GM21390 (cell line): Measurements from ENCODE around the gene CXCR5.
"Not testable (repeated sequence)": the region's sequence is repeated elsewhere in the genome, so short reads cannot be mapped to it uniquely, and the experiment has no call there.

Experiments
- ATAC-seq: cut with Tn5 transposase; IDR thresholded peaks from one replicate; pipeline ENCODE4 v1.9.1; 2021; ENCODE audit not compliant: unreplicated experiment

Gene CXCR5

GRCh38 chr11:118883368-118884071, at the start of gene CXCR5:
CXCR5 (plus strand) TSS chr11:118883892; CDS start chr11:118883942, 50 bp downstream.
- peak; percentile 59 for ATAC-seq

GRCh38 chr11:118834427-118835028, 49.2 kb upstream of the CXCR5 start:
- ATAC-seq = no peak

GRCh38 chr11:118837868-118838267, 45.8 kb upstream of the CXCR5 start:
- no peak for ATAC-seq

- ATAC-seq = peak; percentile 74
Measured at GRCh38 chr11:118838905-118839553, 44.7 kb upstream of the CXCR5 start.

- peak; percentile 36 for ATAC-seq
Measured at GRCh38 chr11:118841469-118842242, 42.0 kb upstream of the CXCR5 start.

- no peak for ATAC-seq
Measured at GRCh38 chr11:118842369-118842768, 41.3 kb upstream of the CXCR5 start.

GRCh38 chr11:118842843-118843242, 40.8 kb upstream of the CXCR5 start:
- not testable (repeated sequence) for ATAC-seq

- no peak for ATAC-seq
Measured at GRCh38 chr11:118843565-118843964, 40.1 kb upstream of the CXCR5 start.

- ATAC-seq = no peak
Measured at GRCh38 chr11:118845369-118845768, 38.3 kb upstream of the CXCR5 start.

GRCh38 chr11:118846181-118846935, 37.3 kb upstream of the CXCR5 start:
- ATAC-seq = no peak

- no peak for ATAC-seq
Measured at GRCh38 chr11:118849825-118850224, 33.9 kb upstream of the CXCR5 start.

- peak; percentile 57 for ATAC-seq
Measured at GRCh38 chr11:118851970-118852369, 31.7 kb upstream of the CXCR5 start.

GRCh38 chr11:118853678-118854077, 30.0 kb upstream of the CXCR5 start:
- no peak for ATAC-seq

GRCh38 chr11:118856314-118856713, 27.4 kb upstream of the CXCR5 start:
- ATAC-seq = no peak

- no peak for ATAC-seq
Measured at GRCh38 chr11:118857385-118857784, 26.3 kb upstream of the CXCR5 start.

GRCh38 chr11:118859973-118860372, 23.7 kb upstream of the CXCR5 start:
- ATAC-seq = no peak

- no peak for ATAC-seq
Measured at GRCh38 chr11:118868659-118869058, 15.0 kb upstream of the CXCR5 start.

GRCh38 chr11:118870396-118871343, 13.0 kb upstream of the CXCR5 start:
- peak; percentile 47 for ATAC-seq

GRCh38 chr11:118872403-118872821, 11.3 kb upstream of the CXCR5 start:
- ATAC-seq = peak; percentile 41

GRCh38 chr11:118873804-118874203, 9.9 kb upstream of the CXCR5 start:
- ATAC-seq = no peak
